Endodermal cell (in vitro differentiated cells): ENCODE data around the gene VAV2. TPM values are rescaled to one million over a fixed set of nuclear protein-coding genes. Genes with fewer than 3 reads are reported as not detected.

ENCODE experiments used
- DNase-seq: peaks from one replicate; pipeline ENCODE4 v3.0.0-alpha.2; 2017
- H3K27ac ChIP-seq: 2 replicates; pipeline ENCODE4 v1.5.1; 2013; ENCODE audit warnings: mild to moderate bottlenecking, low read depth, low read length, moderate library complexity
- H3K27me3 ChIP-seq: 2 replicates; pipeline ENCODE4 v1.6.1; 2013; ENCODE audit warnings: mild to moderate bottlenecking, low read length, moderate library complexity; ENCODE audit not compliant: insufficient read depth, control insufficient read depth, poor library complexity, severe bottlenecking
- H3K36me3 ChIP-seq: 2 replicates; pipeline ENCODE4 v1.7.0; 2013; ENCODE audit warnings: mild to moderate bottlenecking, low read length, moderate library complexity; ENCODE audit not compliant: control insufficient read depth, insufficient read depth
- H3K4me1 ChIP-seq: one replicate; pipeline ENCODE4 v1.7.0; 2013; ENCODE audit warnings: low read length; ENCODE audit not compliant: control insufficient read depth, insufficient read depth
- H3K4me3 ChIP-seq: 2 replicates; pipeline ENCODE4 v1.5.1; 2013; ENCODE audit warnings: mild to moderate bottlenecking, low read length, moderate library complexity
- H3K9ac ChIP-seq: 2 replicates; pipeline ENCODE4 v1.6.1; 2013; ENCODE audit warnings: mild to moderate bottlenecking, low read length, moderate library complexity; ENCODE audit not compliant: poor library complexity, severe bottlenecking; ENCODE audit errors: extremely low read depth
- H3K9me3 ChIP-seq: 2 replicates; pipeline ENCODE4 v1.6.1; 2013; ENCODE audit warnings: mild to moderate bottlenecking, low read length, moderate library complexity; ENCODE audit not compliant: control insufficient read depth
- H3K27ac Mint-ChIP-seq: 2 replicates; pipeline ENCODE4 v1.8.0; 2020; ENCODE audit warnings: mixed read lengths
- H3K27me3 Mint-ChIP-seq: 2 replicates; pipeline ENCODE4 v1.8.0; 2021; ENCODE audit warnings: mild to moderate bottlenecking, mixed read lengths; ENCODE audit not compliant: insufficient read depth
- H3K36me3 Mint-ChIP-seq: 2 replicates; pipeline ENCODE4 v1.8.0; 2020; ENCODE audit warnings: low read depth, mixed read lengths
- H3K4me1 Mint-ChIP-seq: 2 replicates; pipeline ENCODE4 v1.8.0; 2020; ENCODE audit warnings: mixed read lengths
- H3K4me3 Mint-ChIP-seq: 2 replicates; pipeline ENCODE4 v1.8.0; 2020; ENCODE audit warnings: mild to moderate bottlenecking, moderate library complexity, mixed read lengths
- H3K9me3 Mint-ChIP-seq: 2 replicates; pipeline ENCODE4 v1.8.0; 2020; ENCODE audit warnings: mild to moderate bottlenecking, mixed read lengths
- CTCF ChIP-seq: fragments of 200-600 bp; sonication (generic); conservative IDR thresholded peaks from 2 replicates; pipeline ENCODE4 v1.5.0; 2021; ENCODE audit warnings: antibody characterized with exemption, mild to moderate bottlenecking
- WGBS, 2 experiments: methylation state at CpG; one replicate each; pipeline versions ENCODE4 v1.1.5 to v1.1.7; 2013; ENCODE audit warnings: missing lambda C conversion rate in 2 of 2, mixed read lengths in 1 of 2; ENCODE audit not compliant: insufficient coverage in 1 of 2, insufficient read length in 1 of 2; 5-methylcytosine and 5-hydroxymethylcytosine counted together
- total RNA-seq, 2 donors: library from RNA; stranded (reverse); fragmentation: NEBNext Ultra II Directional in 1 of 2; extraction: Animal tissue kit (Norgen Biotek cat#: 25700) in 1 of 2; gene quantifications; 2 replicates in 1 of 2; 3 replicates in 1 of 2; pipeline ENCODE4 v1.2.1, GENCODE V29; 2021

Gene VAV2
- total RNA-seq, 2 donors from 2014 or later, result 29.8 to 35.9 TPM

GRCh38 chr9:133737774-133738639, 254.1 kb downstream of the VAV2 start, which contains the start of gene SARDH:
TSS of gene SARDH (minus strand) at chr9:133738352. CDS start at chr9:133734173, 4,179 bp downstream.
- H3K4me1 Mint-ChIP-seq, result peaks cover 5% of the 10 kb centered on the region
- no peak for TF ChIP-seq CTCF
- no peaks in the 10 kb centered on the region for H3K9me3 ChIP-seq
- 38% methylated on average over 25 of the region's 25 CpGs; no CpG with 5 or more reads in 1 of the 2 experiments for WGBS, 2 experiments
- H3K36me3 Mint-ChIP-seq, result no peaks in the 10 kb centered on the region
- H3K4me3 Mint-ChIP-seq, result peak within 1 kb of the TSS; percentile 48
- no peaks in the 10 kb centered on the region for H3K36me3 ChIP-seq
- peak within 1 kb of the TSS; percentile 65 for H3K4me3 ChIP-seq
- peak within 1 kb of the TSS; percentile 11 for H3K27ac ChIP-seq
- no peak within 1 kb of the TSS for H3K27ac Mint-ChIP-seq
- H3K27me3 ChIP-seq, result no peaks in the 10 kb centered on the region
- peaks cover 2% of the 10 kb centered on the region for H3K4me1 ChIP-seq
- no peaks in the 10 kb centered on the region for H3K9me3 Mint-ChIP-seq
- no peaks in the 10 kb centered on the region for H3K27me3 Mint-ChIP-seq
- DNase-seq, result peak; percentile 96
- H3K9ac ChIP-seq, result peak within 1 kb of the TSS; percentile 15

GRCh38 chr9:133737071-133737773, 254.9 kb downstream of the VAV2 start:
- H3K9ac ChIP-seq, result no peak overlapping the region

More at GRCh38 chr9:133737071-133737773, 254.9 kb downstream of the VAV2 start:
- Mint-ChIP-seq H3K9me3 (no peaks in the 10 kb centered on the region), H3K36me3 (no peaks in the 10 kb centered on the region), H3K4me3 (peak overlapping the region; percentile 48), H3K27me3 (no peaks in the 10 kb centered on the region), H3K27ac (no peak overlapping the region), H3K4me1 (peaks cover 5% of the 10 kb centered on the region)
- H3K36me3 ChIP-seq, result no peaks in the 10 kb centered on the region
- no peak for TF ChIP-seq CTCF
- H3K27me3 ChIP-seq, result no peaks in the 10 kb centered on the region
- peak overlapping the region; percentile 65 for H3K4me3 ChIP-seq
- no peak overlapping the region for H3K27ac ChIP-seq
- WGBS, 2 experiments, result 83 to 89% methylated on average over 7 to 15 of the region's 15 CpGs
- H3K9me3 ChIP-seq, result no peaks in the 10 kb centered on the region
- no peak for DNase-seq
- peaks cover 2% of the 10 kb centered on the region for H3K4me1 ChIP-seq
